SK-N-SH treated with all-trans-retinoic acid at 6 μM for 48 hours (cell line): ENCODE results near the gene SMARCD1.

Experiments used
- ARNTL ChIP-seq: fragments of 450-650 bp; formaldehyde crosslinking; IDR thresholded peaks from 2 replicates; pipeline ENCODE4 v1.5.0; 2020; ENCODE audit warnings: low read depth, mild to moderate bottlenecking, moderate library complexity, borderline replicate concordance
- BACH2 ChIP-seq: fragments of 250-450 bp; sonication (Bioruptor Pico); IDR thresholded peaks from 2 replicates; pipeline ENCODE4 v1.9.0; 2021; ENCODE audit warnings: mild to moderate bottlenecking, borderline replicate concordance
- CREB5 ChIP-seq: fragments of 250-450 bp; sonication (Bioruptor Pico); IDR thresholded peaks from 2 replicates; pipeline ENCODE4 v1.5.1; 2020; ENCODE audit warnings: low read depth, mild to moderate bottlenecking, moderate library complexity
- CSRNP3 ChIP-seq: fragments of 250-450 bp; sonication (Bioruptor Pico); IDR thresholded peaks from 2 replicates; pipeline ENCODE4 v1.5.1; 2021; ENCODE audit warnings: mild to moderate bottlenecking, moderate library complexity
- GLIS3 ChIP-seq: fragments of 250-450 bp; sonication (Bioruptor Pico); IDR thresholded peaks from 2 replicates; pipeline ENCODE4 v1.5.0; 2020; ENCODE audit warnings: mild to moderate bottlenecking, moderate library complexity
- TOX ChIP-seq: fragments of 250-450 bp; sonication (Bioruptor Pico); IDR thresholded peaks from 2 replicates; pipeline ENCODE4 v1.8.0; 2021; ENCODE audit warnings: mild to moderate bottlenecking, moderate library complexity, borderline replicate concordance
- ZNF565 ChIP-seq: fragments of 450-650 bp; formaldehyde crosslinking; conservative IDR thresholded peaks from 2 replicates; pipeline ENCODE4 v1.5.0; 2020; ENCODE audit warnings: low read depth, mild to moderate bottlenecking, moderate library complexity
- ZNF8 ChIP-seq: fragments of 450-650 bp; formaldehyde crosslinking; IDR thresholded peaks from 2 replicates; pipeline ENCODE4 v1.5.0; 2020; ENCODE audit warnings: mild to moderate bottlenecking, moderate library complexity
- TF ChIP-seq, protein P1 (sequence below): fragments of 250-450 bp; sonication (Bioruptor Pico); IDR thresholded peaks from 2 replicates; pipeline ENCODE4 v1.8.0; 2021; ENCODE audit warnings: low read depth, mild to moderate bottlenecking, moderate library complexity, borderline replicate concordance
- TF ChIP-seq, protein P2 (sequence below): fragments of 250-450 bp; sonication (Bioruptor Pico); IDR thresholded peaks from 2 replicates; pipeline ENCODE4 v1.5.0; 2020; ENCODE audit warnings: mild to moderate bottlenecking, moderate library complexity

- TF ChIP-seq ZNF8: no peak
- TF ChIP-seq CREB5 (CRISPR knock-in tag): no peak
- TF ChIP-seq, protein P1, sequence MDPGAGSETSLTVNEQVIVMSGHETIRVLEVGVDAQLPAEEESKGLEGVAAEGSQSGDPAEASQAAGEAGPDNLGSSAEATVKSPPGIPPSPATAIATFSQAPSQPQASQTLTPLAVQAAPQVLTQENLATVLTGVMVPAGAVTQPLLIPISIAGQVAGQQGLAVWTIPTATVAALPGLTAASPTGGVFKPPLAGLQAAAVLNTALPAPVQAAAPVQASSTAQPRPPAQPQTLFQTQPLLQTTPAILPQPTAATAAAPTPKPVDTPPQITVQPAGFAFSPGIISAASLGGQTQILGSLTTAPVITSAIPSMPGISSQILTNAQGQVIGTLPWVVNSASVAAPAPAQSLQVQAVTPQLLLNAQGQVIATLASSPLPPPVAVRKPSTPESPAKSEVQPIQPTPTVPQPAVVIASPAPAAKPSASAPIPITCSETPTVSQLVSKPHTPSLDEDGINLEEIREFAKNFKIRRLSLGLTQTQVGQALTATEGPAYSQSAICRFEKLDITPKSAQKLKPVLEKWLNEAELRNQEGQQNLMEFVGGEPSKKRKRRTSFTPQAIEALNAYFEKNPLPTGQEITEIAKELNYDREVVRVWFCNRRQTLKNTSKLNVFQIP (CRISPR knock-in tag): no peak
- TF ChIP-seq CSRNP3 (CRISPR knock-in tag): no peak
- no peak for TF ChIP-seq GLIS3 (CRISPR knock-in tag)
- no peak for TF ChIP-seq TOX
- TF ChIP-seq, protein P2, sequence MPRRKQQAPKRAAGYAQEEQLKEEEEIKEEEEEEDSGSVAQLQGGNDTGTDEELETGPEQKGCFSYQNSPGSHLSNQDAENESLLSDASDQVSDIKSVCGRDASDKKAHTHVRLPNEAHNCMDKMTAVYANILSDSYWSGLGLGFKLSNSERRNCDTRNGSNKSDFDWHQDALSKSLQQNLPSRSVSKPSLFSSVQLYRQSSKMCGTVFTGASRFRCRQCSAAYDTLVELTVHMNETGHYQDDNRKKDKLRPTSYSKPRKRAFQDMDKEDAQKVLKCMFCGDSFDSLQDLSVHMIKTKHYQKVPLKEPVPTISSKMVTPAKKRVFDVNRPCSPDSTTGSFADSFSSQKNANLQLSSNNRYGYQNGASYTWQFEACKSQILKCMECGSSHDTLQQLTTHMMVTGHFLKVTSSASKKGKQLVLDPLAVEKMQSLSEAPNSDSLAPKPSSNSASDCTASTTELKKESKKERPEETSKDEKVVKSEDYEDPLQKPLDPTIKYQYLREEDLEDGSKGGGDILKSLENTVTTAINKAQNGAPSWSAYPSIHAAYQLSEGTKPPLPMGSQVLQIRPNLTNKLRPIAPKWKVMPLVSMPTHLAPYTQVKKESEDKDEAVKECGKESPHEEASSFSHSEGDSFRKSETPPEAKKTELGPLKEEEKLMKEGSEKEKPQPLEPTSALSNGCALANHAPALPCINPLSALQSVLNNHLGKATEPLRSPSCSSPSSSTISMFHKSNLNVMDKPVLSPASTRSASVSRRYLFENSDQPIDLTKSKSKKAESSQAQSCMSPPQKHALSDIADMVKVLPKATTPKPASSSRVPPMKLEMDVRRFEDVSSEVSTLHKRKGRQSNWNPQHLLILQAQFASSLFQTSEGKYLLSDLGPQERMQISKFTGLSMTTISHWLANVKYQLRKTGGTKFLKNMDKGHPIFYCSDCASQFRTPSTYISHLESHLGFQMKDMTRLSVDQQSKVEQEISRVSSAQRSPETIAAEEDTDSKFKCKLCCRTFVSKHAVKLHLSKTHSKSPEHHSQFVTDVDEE (CRISPR knock-in tag): no peak
- no peak for TF ChIP-seq ZNF565 (CRISPR knock-in tag)
- TF ChIP-seq BACH2 (CRISPR knock-in tag): no peak
- no peak for TF ChIP-seq ARNTL (CRISPR knock-in tag)
These were observed 8.0 kb upstream of the SMARCD1 start for GRCh38 chr12:50077099-50077498.
